ENCODE measurements around the gene ATP9B.

Gene ATP9B

GRCh38 chr18:79354350-79354749 is 285.2 kb downstream of the ATP9B start:
- no peak overlapping the region for H3K4me3 ChIP-seq (ENCODE audit: low read length)
- no peak overlapping the region for H2AFZ ChIP-seq (ENCODE audit: low read depth, low read length)
- H3K27me3 ChIP-seq (ENCODE audit: low read depth, low read length), result no peaks in the 10 kb centered on the region
- TF ChIP-seq CTCF (IDR thresholded peaks at IDR 0.05; ENCODE audit: low read depth, low read length) (no peak), EZH2phosphoT487 (IDR thresholded peaks at IDR 0.05; ENCODE audit: low read depth) (no peak)
- H3K9ac ChIP-seq (ENCODE audit: low read length), result no peak overlapping the region
- no peaks in the 10 kb centered on the region for H3K79me2 ChIP-seq (ENCODE audit: low read length)
- peaks cover 13% of the 10 kb centered on the region for H3K36me3 ChIP-seq (replicated peaks; ENCODE audit: low read depth, low read length)
- no peaks in the 10 kb centered on the region for H4K20me1 ChIP-seq (ENCODE audit: insufficient read depth, low read length)
- no peaks in the 10 kb centered on the region for H3K9me3 ChIP-seq (ENCODE audit: insufficient read depth, low read length)
- H3K27ac ChIP-seq (ENCODE audit: low read length), result no peak overlapping the region
- H3K4me1 ChIP-seq (ENCODE audit: low read length), result peaks cover 23% of the 10 kb centered on the region
- no peak overlapping the region for H3K4me2 ChIP-seq (ENCODE audit: low read length)

- peak overlapping the region; percentile 88 for H3K4me2 ChIP-seq (ENCODE audit: low read length)
- peaks cover 23% of the 10 kb centered on the region for H3K4me1 ChIP-seq (ENCODE audit: low read length)
- no peaks in the 10 kb centered on the region for H3K9me3 ChIP-seq (ENCODE audit: insufficient read depth, low read length)
- peak overlapping the region; percentile 29; the same call in 1 of the 2 replicates for H2AFZ ChIP-seq (ENCODE audit: low read depth, low read length)
- no peaks in the 10 kb centered on the region for H3K27me3 ChIP-seq (ENCODE audit: low read depth, low read length)
- peaks cover 25% of the 10 kb centered on the region for H3K36me3 ChIP-seq (replicated peaks; ENCODE audit: low read depth, low read length)
- H3K79me2 ChIP-seq (ENCODE audit: low read length), result no peaks in the 10 kb centered on the region
- peak overlapping the region; percentile 46 for H3K9ac ChIP-seq (ENCODE audit: low read length)
- TF ChIP-seq CTCF (IDR thresholded peaks at IDR 0.05; ENCODE audit: low read depth, low read length), result no peak
- no peak for TF ChIP-seq EZH2phosphoT487 (IDR thresholded peaks at IDR 0.05; ENCODE audit: low read depth)
- no peaks in the 10 kb centered on the region for H4K20me1 ChIP-seq (ENCODE audit: insufficient read depth, low read length)
- H3K4me3 ChIP-seq (ENCODE audit: low read length), result peak overlapping the region; percentile 70
- peak overlapping the region; percentile 59 for H3K27ac ChIP-seq (ENCODE audit: low read length)
Measured at GRCh38 chr18:79355433-79356335, 286.5 kb downstream of the ATP9B start.

- Histone ChIP-seq H3K4me1 (ENCODE audit: low read length) (peaks cover 23% of the 10 kb centered on the region), H2AFZ (ENCODE audit: low read depth, low read length) (peak overlapping the region; percentile 29; the same call in 1 of the 2 replicates), H3K4me2 (ENCODE audit: low read length) (peak overlapping the region; percentile 88), H3K27me3 (ENCODE audit: low read depth, low read length) (no peaks in the 10 kb centered on the region), H3K36me3 (replicated peaks; ENCODE audit: low read depth, low read length) (peaks cover 33% of the 10 kb centered on the region), H3K4me3 (ENCODE audit: low read length) (peak overlapping the region; percentile 70), H3K9me3 (ENCODE audit: insufficient read depth, low read length) (no peaks in the 10 kb centered on the region), H3K9ac (ENCODE audit: low read length) (peak overlapping the region; percentile 46), H4K20me1 (ENCODE audit: insufficient read depth, low read length) (no peaks in the 10 kb centered on the region), H3K27ac (ENCODE audit: low read length) (peak overlapping the region; percentile 59), H3K79me2 (ENCODE audit: low read length) (no peaks in the 10 kb centered on the region)
- no peak for TF ChIP-seq CTCF (IDR thresholded peaks at IDR 0.05; ENCODE audit: low read depth, low read length)
- TF ChIP-seq EZH2phosphoT487 (IDR thresholded peaks at IDR 0.05; ENCODE audit: low read depth), result no peak
Measured at GRCh38 chr18:79356435-79356834, 287.2 kb downstream of the ATP9B start.

DNA sequence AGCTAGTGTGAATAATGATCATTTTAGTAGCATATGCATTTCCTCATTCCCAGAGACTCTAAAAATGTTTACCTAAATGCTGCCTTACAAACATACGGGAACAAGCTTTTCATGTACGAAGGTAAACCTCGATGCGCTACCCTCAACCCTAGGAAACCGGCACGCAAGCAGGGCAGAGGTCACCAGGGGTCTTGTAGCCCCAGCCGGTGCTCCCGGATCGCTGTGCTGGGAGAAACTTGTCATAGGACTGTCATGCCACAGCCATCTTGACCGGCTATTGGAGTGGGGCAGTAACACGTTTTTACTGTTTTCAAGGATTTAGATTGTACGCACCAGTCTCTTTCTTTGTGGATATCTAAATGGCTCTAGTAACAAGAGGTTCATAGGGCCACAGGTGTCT is 291.7 kb downstream of the ATP9B start:
- Histone ChIP-seq H3K9ac (ENCODE audit: low read length) (no peak overlapping the region), H3K4me3 (ENCODE audit: low read length) (no peak overlapping the region), H3K4me1 (ENCODE audit: low read length) (peaks cover 8% of the 10 kb centered on the region), H2AFZ (ENCODE audit: low read depth, low read length) (no peak overlapping the region), H3K4me2 (ENCODE audit: low read length) (no peak overlapping the region), H3K27me3 (ENCODE audit: low read depth, low read length) (no peaks in the 10 kb centered on the region), H3K36me3 (replicated peaks; ENCODE audit: low read depth, low read length) (peaks cover 51% of the 10 kb centered on the region), H3K9me3 (ENCODE audit: insufficient read depth, low read length) (no peaks in the 10 kb centered on the region), H4K20me1 (ENCODE audit: insufficient read depth, low read length) (no peaks in the 10 kb centered on the region), H3K79me2 (ENCODE audit: low read length) (no peaks in the 10 kb centered on the region), H3K27ac (ENCODE audit: low read length) (no peak overlapping the region)
- no peak for TF ChIP-seq CTCF (IDR thresholded peaks at IDR 0.05; ENCODE audit: low read depth, low read length)
- no peak for TF ChIP-seq EZH2phosphoT487 (IDR thresholded peaks at IDR 0.05; ENCODE audit: low read depth)
